GM12892 (cell line): ENCODE data around the gene TSBP1.
A peak's percentile ranks its signal among the peaks of the same experiment; 100 is the strongest.

ENCODE experiments used
- DNase-seq: peaks from one replicate; pipeline ENCODE4 v3.0.0; 2011; ENCODE audit not compliant: insufficient read length
- FAIRE-seq: peaks from 2 replicates; lab custom pipeline; 2011; peaks lifted over from hg19 to GRCh38; lab: Jason Lieb, UNC
- POLR2A ChIP-seq: IDR thresholded peaks from 2 replicates; pipeline ENCODE4 v1.6.1; 2011; ENCODE audit warnings: low read depth, low read length, control low read depth
- POLR2AphosphoS5 ChIP-seq: IDR thresholded peaks from 2 replicates; pipeline ENCODE4 v1.6.1; 2011; ENCODE audit warnings: low read depth, low read length, control low read depth
- TAF1 ChIP-seq: IDR thresholded peaks from 2 replicates; pipeline ENCODE4 v1.6.1; 2011; ENCODE audit warnings: low read depth, mild to moderate bottlenecking, control low read depth, low read length, borderline replicate concordance

Gene TSBP1

GRCh38 chr6:32397252-32397920 lies 25.7 kb upstream of the TSBP1 start:
- FAIRE-seq (peak; percentile 93), DNase-seq (no peak)
- no peak for TF ChIP-seq POLR2AphosphoS5
- no peak for TF ChIP-seq TAF1
- no peak for TF ChIP-seq POLR2A

GRCh38 chr6:32396028-32396427 lies 24.3 kb upstream of the TSBP1 start:
- DNase-seq (no peak), FAIRE-seq (peak; percentile 9)
- no peak for TF ChIP-seq TAF1
- TF ChIP-seq POLR2AphosphoS5, result no peak
- no peak for TF ChIP-seq POLR2A

- FAIRE-seq (no peak), DNase-seq (no peak)
- TF ChIP-seq POLR2A (no peak), POLR2AphosphoS5 (no peak), TAF1 (no peak)
Observed at GRCh38 chr6:32393665-32394420, 22.1 kb upstream of the TSBP1 start.

GRCh38 chr6:32391505-32391904 lies 19.8 kb upstream of the TSBP1 start:
- FAIRE-seq, result no peak
- no peak for TF ChIP-seq POLR2A
- no peak for TF ChIP-seq POLR2AphosphoS5
- TF ChIP-seq TAF1, result no peak
- DNase-seq, result no peak

GRCh38 chr6:32387589-32388340 lies 16.1 kb upstream of the TSBP1 start:
- TF ChIP-seq POLR2AphosphoS5, result no peak
- DNase-seq (no peak), FAIRE-seq (peak; percentile 64)

GRCh38 chr6:32386040-32386439 lies 14.3 kb upstream of the TSBP1 start:
- TF ChIP-seq TAF1, result no peak
- no peak for TF ChIP-seq POLR2AphosphoS5
- TF ChIP-seq POLR2A, result no peak
- FAIRE-seq (no peak), DNase-seq (no peak)

GRCh38 chr6:32382757-32383420 lies 11.2 kb upstream of the TSBP1 start:
- no peak for TF ChIP-seq POLR2A
- no peak for TF ChIP-seq TAF1
- no peak for TF ChIP-seq POLR2AphosphoS5
- no peak for FAIRE-seq
- no peak for DNase-seq

GRCh38 chr6:32379545-32379944 lies 7.8 kb upstream of the TSBP1 start:
- FAIRE-seq, result no peak
- TF ChIP-seq POLR2A, result no peak
- no peak for TF ChIP-seq TAF1
- no peak for TF ChIP-seq POLR2AphosphoS5
- no peak for DNase-seq

- TF ChIP-seq POLR2AphosphoS5 (no peak), TAF1 (no peak), POLR2A (no peak)
- no peak for FAIRE-seq
- DNase-seq, result no peak
Observed at GRCh38 chr6:32375739-32376529, 4.2 kb upstream of the TSBP1 start.

- no peak for TF ChIP-seq POLR2AphosphoS5
- no peak for TF ChIP-seq POLR2A
- TF ChIP-seq TAF1, result no peak
- no peak for FAIRE-seq
- DNase-seq, result no peak
Observed at GRCh38 chr6:32371229-32371628, 474 bp downstream of the TSBP1 start.
